Prostate gland (tissue), 2 donors: ENCODE measurements around the gene DACT3. TPM values are rescaled to one million over a fixed set of nuclear protein-coding genes. Genes with fewer than 3 reads are reported as not detected.
A peak's percentile ranks its signal among the peaks of the same experiment; 100 is the strongest.

Experiments used
- DNase-seq: peaks from one replicate; pipeline ENCODE4 v3.0.0-alpha.2; 2019; ENCODE audit warnings: low spot score
- H3K27ac ChIP-seq, 2 donors: fragments of 200-600 bp; sonication (generic); 2 replicates each; pipeline ENCODE4 v1.5.1; 2017 to 2019
- H3K27me3 ChIP-seq: fragments of 200-600 bp; sonication (generic); replicated peaks from 2 replicates; pipeline ENCODE4 v1.5.1; 2019; ENCODE audit not compliant: insufficient read depth
- H3K36me3 ChIP-seq, 2 donors: fragments of 200-600 bp; sonication (generic); 1 replicate in 1 of 2; 2 replicates in 1 of 2; pipeline versions ENCODE4 v1.5.1 to v1.8.1; 2017 to 2019
- H3K4me1 ChIP-seq: fragments of 200-600 bp; sonication (generic); replicated peaks from 2 replicates; pipeline ENCODE4 v1.5.1; 2019
- H3K4me3 ChIP-seq, 2 donors: fragments of 200-600 bp; sonication (generic); 2 replicates each; pipeline ENCODE4 v1.5.1; 2017 to 2019
- H3K9me3 ChIP-seq: fragments of 200-600 bp; sonication (generic); 2 replicates; pipeline ENCODE4 v1.5.1; 2017
- CTCF ChIP-seq, 4 experiments: fragments of 200-600 bp in 2 of 4; fragments of 450-650 bp in 2 of 4; sonication (generic) in 2 of 4; IDR thresholded peaks; 1 replicate in 3 of 4; 2 replicates in 1 of 4; pipeline ENCODE4 v1.5.1; 2016 to 2019; ENCODE audit warnings: antibody characterized with exemption in 4 of 4, mild to moderate bottlenecking in 2 of 4, moderate library complexity in 2 of 4
- POLR2A ChIP-seq: fragments of 450-650 bp; IDR thresholded peaks from one replicate; pipeline ENCODE4 v1.6.1; 2016; ENCODE audit warnings: antibody characterized with exemption, mild to moderate bottlenecking
- POLR2AphosphoS5 ChIP-seq: sonication (generic); formaldehyde crosslinking; IDR thresholded peaks from one replicate; pipeline ENCODE4 v1.6.1; 2017; ENCODE audit warnings: antibody characterized with exemption
- WGBS: methylation state at CpG from one replicate; pipeline ENCODE4 v1.1.5; 2018; 5-methylcytosine and 5-hydroxymethylcytosine counted together
- intact Hi-C: fragments of 100-400 bp; cut with DNase I; formaldehyde crosslinking; loops from one replicate; pipeline ENCODE4 v1.14.2; 2022
- total RNA-seq, 2 donors: library from RNA; depleted of rRNA; stranded (reverse); fragments of >200 nt; gene quantifications; one replicate each; pipeline ENCODE4 v1.1.0, GENCODE V29; 2016

The DACT3 gene
- total RNA-seq, 2 donors from 2014 or later: 8.6 to 28.1 TPM

- Histone ChIP-seq H3K36me3 (peaks cover 0 to 3% of the 10 kb centered on the region in 2 donors), H3K4me3 (no peak overlapping the region), H3K27me3 (no peaks in the 10 kb centered on the region), H3K27ac (no peak overlapping the region), H3K4me1 (no peaks in the 10 kb centered on the region), H3K9me3 (no peaks in the 10 kb centered on the region)
- DNase-seq: no peak
- TF ChIP-seq POLR2AphosphoS5 (no peak), CTCF (IDR thresholded peaks at IDR 0.05) (no peak), POLR2A (no peak)
- intact Hi-C loops: no loop called here
- 92% methylated on average over 21 of the region's 21 CpGs for WGBS
These were observed 13.6 kb upstream of the DACT3 start for GRCh38 chr19:46674416-46675178.

GRCh38 chr19:46670813-46671212 lies 9.8 kb upstream of the DACT3 start:
- no peak overlapping the region for H3K27ac ChIP-seq
- no peaks in the 10 kb centered on the region for H3K9me3 ChIP-seq
- no peaks in the 10 kb centered on the region for H3K27me3 ChIP-seq
- intact Hi-C loops: no loop called here
- H3K36me3 ChIP-seq: no peaks in the 10 kb centered on the region
- no peaks in the 10 kb centered on the region for H3K4me1 ChIP-seq
- H3K4me3 ChIP-seq: no peak overlapping the region
- no peak for DNase-seq
- no peak for TF ChIP-seq CTCF (IDR thresholded peaks at IDR 0.05)
- TF ChIP-seq POLR2A: no peak
- no peak for TF ChIP-seq POLR2AphosphoS5

GRCh38 chr19:46668662-46669061 lies 7.7 kb upstream of the DACT3 start:
- DNase-seq: no peak
- TF ChIP-seq CTCF (IDR thresholded peaks at IDR 0.05) (no peak), POLR2AphosphoS5 (no peak), POLR2A (no peak)
- 91% methylated on average over 3 of the region's 3 CpGs for WGBS
- Histone ChIP-seq H3K4me1 (no peaks in the 10 kb centered on the region), H3K27me3 (no peaks in the 10 kb centered on the region), H3K9me3 (no peaks in the 10 kb centered on the region), H3K4me3 (no peak overlapping the region), H3K27ac (peak overlapping the region in 1 of 2 donors; percentile 19), H3K36me3 (no peaks in the 10 kb centered on the region)
- intact Hi-C loops: no loop called here

GRCh38 chr19:46665072-46665471 lies 4.1 kb upstream of the DACT3 start:
- Histone ChIP-seq H3K27me3 (no peaks in the 10 kb centered on the region), H3K4me1 (peaks cover 4% of the 10 kb centered on the region), H3K27ac (no peak overlapping the region), H3K36me3 (no peaks in the 10 kb centered on the region), H3K9me3 (no peaks in the 10 kb centered on the region), H3K4me3 (no peak overlapping the region)
- intact Hi-C loops: no loop called here
- no peak for DNase-seq
- TF ChIP-seq CTCF (IDR thresholded peaks at IDR 0.05) (no peak), POLR2AphosphoS5 (no peak), POLR2A (no peak)
- 78% methylated on average over 8 of the region's 8 CpGs for WGBS
